Calu3 (cell line): ENCODE data around the gene TMEM132D. TPM values are rescaled to one million over a fixed set of nuclear protein-coding genes. Genes with fewer than 3 reads are reported as not detected.

Experiments
- BruUV-seq: library from RNA; stranded (reverse); fragments of 400-500 nt; replicated peaks from 2 replicates; lab custom pipeline; 2021; lab: Mats Ljungman, UMichigan
- CTCF ChIA-PET: fragments of 300-600 bp; sonication (Branson Sonifier 250); formaldehyde crosslinking; loops from one replicate; lab custom pipeline; 2022; ENCODE audit warnings: antibody characterized with exemption; lab: Charles Lee
- DNase-seq: peaks from one replicate; pipeline ENCODE4 v3.0.0; 2022
- H3K27ac Mint-ChIP-seq: one replicate; pipeline ENCODE4 v1.8.0; 2022; ENCODE audit warnings: mixed read lengths; ENCODE audit not compliant: unreplicated experiment
- H3K27me3 Mint-ChIP-seq: one replicate; pipeline ENCODE4 v1.8.0; 2022; ENCODE audit warnings: mixed read lengths; ENCODE audit not compliant: unreplicated experiment
- H3K36me3 Mint-ChIP-seq: one replicate; pipeline ENCODE4 v1.8.0; 2022; ENCODE audit warnings: mild to moderate bottlenecking, moderate library complexity, mixed read lengths; ENCODE audit not compliant: insufficient read depth, unreplicated experiment
- H3K4me1 Mint-ChIP-seq: one replicate; pipeline ENCODE4 v1.8.0; 2022; ENCODE audit warnings: mild to moderate bottlenecking, low read depth, mixed read lengths; ENCODE audit not compliant: unreplicated experiment
- H3K4me3 Mint-ChIP-seq: one replicate; pipeline ENCODE4 v1.8.0; 2022; ENCODE audit warnings: mild to moderate bottlenecking, low read depth, moderate library complexity, mixed read lengths; ENCODE audit not compliant: unreplicated experiment
- H3K9me3 Mint-ChIP-seq: one replicate; pipeline ENCODE4 v1.8.0; 2022; ENCODE audit warnings: low read depth, mixed read lengths; ENCODE audit not compliant: unreplicated experiment
- intact Hi-C: fragments of 100-400 bp; cut with micrococcal nuclease; formaldehyde crosslinking; loops from one replicate; pipeline ENCODE4 v1.10.0; 2022; ENCODE audit not compliant: unreplicated experiment
- total RNA-seq: library from RNA; stranded (reverse); gene quantifications from 2 replicates; pipeline ENCODE4 v1.2.3, GENCODE V29; 2022
- TF ChIP-seq, protein P1 (sequence below): fragments of 200-600 bp; IDR thresholded peaks from one replicate; pipeline ENCODE4 v1.8.0; 2022; ENCODE audit warnings: antibody characterized with exemption; ENCODE audit not compliant: unreplicated experiment

TMEM132D gene
- total RNA-seq, 1 experiment from 2014 or later, result not detected

GRCh38 chr12:129681151-129681550 lies 222.7 kb downstream of the TMEM132D start:
- Mint-ChIP-seq H3K4me3 (no peak overlapping the region), H3K4me1 (no peaks in the 10 kb centered on the region), H3K36me3 (no peaks in the 10 kb centered on the region), H3K9me3 (peaks cover 27% of the 10 kb centered on the region), H3K27me3 (no peaks in the 10 kb centered on the region), H3K27ac (no peak overlapping the region)
- CTCF ChIA-PET, result interaction anchor here (0.5 kb wide), 1 partner anchor 855 kb away, joined by 3 read pairs; no protein-coding TSS in a partner anchor
- no peak for DNase-seq
- no TSS peak for BruUV-seq
- TF ChIP-seq, protein P1, sequence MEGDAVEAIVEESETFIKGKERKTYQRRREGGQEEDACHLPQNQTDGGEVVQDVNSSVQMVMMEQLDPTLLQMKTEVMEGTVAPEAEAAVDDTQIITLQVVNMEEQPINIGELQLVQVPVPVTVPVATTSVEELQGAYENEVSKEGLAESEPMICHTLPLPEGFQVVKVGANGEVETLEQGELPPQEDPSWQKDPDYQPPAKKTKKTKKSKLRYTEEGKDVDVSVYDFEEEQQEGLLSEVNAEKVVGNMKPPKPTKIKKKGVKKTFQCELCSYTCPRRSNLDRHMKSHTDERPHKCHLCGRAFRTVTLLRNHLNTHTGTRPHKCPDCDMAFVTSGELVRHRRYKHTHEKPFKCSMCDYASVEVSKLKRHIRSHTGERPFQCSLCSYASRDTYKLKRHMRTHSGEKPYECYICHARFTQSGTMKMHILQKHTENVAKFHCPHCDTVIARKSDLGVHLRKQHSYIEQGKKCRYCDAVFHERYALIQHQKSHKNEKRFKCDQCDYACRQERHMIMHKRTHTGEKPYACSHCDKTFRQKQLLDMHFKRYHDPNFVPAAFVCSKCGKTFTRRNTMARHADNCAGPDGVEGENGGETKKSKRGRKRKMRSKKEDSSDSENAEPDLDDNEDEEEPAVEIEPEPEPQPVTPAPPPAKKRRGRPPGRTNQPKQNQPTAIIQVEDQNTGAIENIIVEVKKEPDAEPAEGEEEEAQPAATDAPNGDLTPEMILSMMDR, result no peak
- intact Hi-C loops, result no loop called here

DNA sequence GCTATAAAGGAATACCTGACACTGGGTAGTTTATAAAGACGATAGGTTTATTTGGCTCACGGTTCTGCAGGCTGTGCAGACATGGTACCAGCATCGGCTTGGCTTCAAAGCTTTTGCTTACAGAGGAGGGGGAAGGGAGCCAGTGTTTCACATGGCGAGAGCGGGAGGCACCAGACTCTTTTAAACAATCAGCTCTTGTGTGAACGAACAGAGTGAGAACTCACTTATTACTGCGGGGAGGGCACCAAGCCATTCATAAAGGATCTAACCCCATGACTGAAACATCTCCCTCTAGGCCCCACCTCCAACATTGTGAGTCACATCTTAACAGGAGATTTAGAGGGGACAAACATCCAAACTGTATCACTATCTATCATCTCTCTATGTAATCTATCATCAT lies 227.4 kb downstream of the TMEM132D start:
- peaks cover 20% of the 10 kb centered on the region for H3K9me3 Mint-ChIP-seq

DNA sequence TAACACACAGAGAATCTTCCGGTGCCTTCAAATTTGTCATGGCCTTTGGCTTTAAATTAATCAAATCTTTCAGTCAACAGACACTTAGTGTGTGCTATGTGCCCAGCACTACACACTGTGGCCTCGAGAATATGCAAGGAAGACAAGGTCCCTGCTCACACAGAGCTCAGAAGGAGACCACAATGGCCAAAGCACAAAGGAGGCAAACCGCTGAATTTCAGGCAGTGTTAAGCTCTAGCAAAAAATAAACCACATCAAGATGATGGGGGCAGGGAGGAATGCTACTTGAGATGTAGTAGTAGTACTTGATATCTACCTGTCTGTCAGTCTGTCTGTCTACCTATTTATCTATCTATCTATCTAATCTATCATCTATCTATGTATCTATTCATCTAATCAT lies 227.9 kb downstream of the TMEM132D start:
- CTCF ChIA-PET, result no interaction called here
- intact Hi-C loops, result no loop called here
- no peaks in the 10 kb centered on the region for H3K36me3 Mint-ChIP-seq
- BruUV-seq, result no TSS peak
- no peak overlapping the region for H3K4me3 Mint-ChIP-seq
- peaks cover 23% of the 10 kb centered on the region for H3K9me3 Mint-ChIP-seq
- no peak for DNase-seq
- H3K4me1 Mint-ChIP-seq, result no peaks in the 10 kb centered on the region
- H3K27me3 Mint-ChIP-seq, result no peaks in the 10 kb centered on the region
- no peak overlapping the region for H3K27ac Mint-ChIP-seq
- TF ChIP-seq, protein P1, result no peak

More for the DNA sequence above, 227.4 kb downstream of the TMEM132D start:
- Mint-ChIP-seq H3K36me3 (no peaks in the 10 kb centered on the region), H3K4me3 (no peak overlapping the region), H3K4me1 (no peaks in the 10 kb centered on the region), H3K27me3 (no peaks in the 10 kb centered on the region), H3K27ac (no peak overlapping the region)
- DNase-seq, result no peak
- no TSS peak for BruUV-seq
- intact Hi-C loops, result no loop called here
- CTCF ChIA-PET, result no interaction called here
- TF ChIP-seq, protein P1, result no peak

DNA sequence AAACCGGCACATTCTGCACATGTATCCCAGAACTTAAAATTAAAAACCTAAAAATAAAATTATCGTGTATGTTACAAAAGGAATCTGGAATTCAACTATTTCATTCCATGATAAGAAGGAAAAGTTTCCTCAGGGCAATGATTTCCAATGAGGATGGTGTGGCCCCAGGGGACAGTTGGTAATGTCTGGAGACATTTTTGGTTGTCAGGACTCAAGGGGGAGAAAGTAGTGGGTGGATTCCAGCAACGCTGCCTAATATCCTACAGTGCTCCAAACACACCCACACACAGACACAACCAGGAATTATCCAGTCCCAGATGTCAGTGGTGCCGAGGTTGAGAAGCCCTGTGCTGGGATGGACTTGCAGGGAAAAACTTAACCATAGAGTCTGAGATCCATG lies 228.3 kb downstream of the TMEM132D start:
- TF ChIP-seq, protein P1, result no peak
- H3K4me1 Mint-ChIP-seq, result no peaks in the 10 kb centered on the region
- no peak overlapping the region for H3K4me3 Mint-ChIP-seq
- no peaks in the 10 kb centered on the region for H3K36me3 Mint-ChIP-seq
- intact Hi-C loops, result no loop called here
- no peak overlapping the region for H3K27ac Mint-ChIP-seq
- no peaks in the 10 kb centered on the region for H3K27me3 Mint-ChIP-seq
- DNase-seq, result no peak
- H3K9me3 Mint-ChIP-seq, result peaks cover 23% of the 10 kb centered on the region
- CTCF ChIA-PET, result no interaction called here
- no TSS peak for BruUV-seq
